Uterus (tissue), 2 donors: ENCODE measurements around the gene INO80C.

ENCODE experiments used
- POLR2A ChIP-seq, 2 donors: fragments of 450-650 bp; IDR thresholded peaks; one replicate each; pipeline ENCODE4 v1.6.1; 2016; ENCODE audit warnings: antibody characterized with exemption in 2 of 2, mild to moderate bottlenecking in 1 of 2, moderate library complexity in 1 of 2
- TF ChIP-seq, protein P1 (sequence below), 4 experiments: fragments of 200-600 bp in 2 of 4; fragments of 450-650 bp in 2 of 4; sonication (generic) in 2 of 4; IDR thresholded peaks; one replicate each; pipeline ENCODE4 v1.5.1; 2016 to 2019; ENCODE audit warnings: antibody characterized with exemption in 4 of 4, mild to moderate bottlenecking in 2 of 4, moderate library complexity in 1 of 4

DNA sequence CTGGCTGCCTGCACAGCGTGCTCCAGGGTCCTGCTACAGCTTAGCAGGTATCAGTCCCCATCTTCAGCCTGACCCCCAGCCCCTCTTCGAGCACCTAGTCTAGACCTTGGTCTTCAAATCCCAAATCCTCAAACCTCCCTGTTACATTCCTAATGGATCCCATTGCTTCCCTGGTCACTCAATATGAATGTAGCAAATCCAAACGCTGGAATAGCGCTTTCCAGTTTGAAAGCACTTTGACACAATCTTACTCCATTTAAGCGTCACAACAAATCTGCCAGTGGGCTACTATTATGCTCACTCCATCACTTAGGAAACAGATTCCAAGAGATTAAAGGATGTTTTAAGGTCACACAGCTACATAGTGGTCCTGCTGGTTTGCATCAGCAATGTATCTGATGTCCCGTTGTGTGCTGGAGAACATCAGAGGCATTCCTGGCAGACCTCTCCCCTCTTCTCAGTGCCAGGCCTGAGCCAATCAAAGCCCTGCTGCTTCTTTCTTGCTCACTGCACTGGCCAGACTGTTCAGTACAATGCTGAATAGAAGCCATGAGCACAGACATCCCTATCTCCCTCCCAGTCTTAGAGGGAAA, 11.1 kb upstream of the INO80C start:
- TF ChIP-seq, protein P1, sequence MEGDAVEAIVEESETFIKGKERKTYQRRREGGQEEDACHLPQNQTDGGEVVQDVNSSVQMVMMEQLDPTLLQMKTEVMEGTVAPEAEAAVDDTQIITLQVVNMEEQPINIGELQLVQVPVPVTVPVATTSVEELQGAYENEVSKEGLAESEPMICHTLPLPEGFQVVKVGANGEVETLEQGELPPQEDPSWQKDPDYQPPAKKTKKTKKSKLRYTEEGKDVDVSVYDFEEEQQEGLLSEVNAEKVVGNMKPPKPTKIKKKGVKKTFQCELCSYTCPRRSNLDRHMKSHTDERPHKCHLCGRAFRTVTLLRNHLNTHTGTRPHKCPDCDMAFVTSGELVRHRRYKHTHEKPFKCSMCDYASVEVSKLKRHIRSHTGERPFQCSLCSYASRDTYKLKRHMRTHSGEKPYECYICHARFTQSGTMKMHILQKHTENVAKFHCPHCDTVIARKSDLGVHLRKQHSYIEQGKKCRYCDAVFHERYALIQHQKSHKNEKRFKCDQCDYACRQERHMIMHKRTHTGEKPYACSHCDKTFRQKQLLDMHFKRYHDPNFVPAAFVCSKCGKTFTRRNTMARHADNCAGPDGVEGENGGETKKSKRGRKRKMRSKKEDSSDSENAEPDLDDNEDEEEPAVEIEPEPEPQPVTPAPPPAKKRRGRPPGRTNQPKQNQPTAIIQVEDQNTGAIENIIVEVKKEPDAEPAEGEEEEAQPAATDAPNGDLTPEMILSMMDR (IDR thresholded peaks at IDR 0.05) = no peak
- TF ChIP-seq POLR2A (IDR thresholded peaks at IDR 0.05) = no peak
